Stimulated activated naive CD8-positive, alpha-beta T cell treated with anti-CD3 and anti-CD28 coated beads, Interleukin-15, Interleukin-2, amounts not matched to agents 100 U/mL and 50 U/mL, for 24 hours (primary cell): Measurements from ENCODE around the gene EPX.
A peak's percentile ranks its signal among the peaks of the same experiment; 100 is the strongest.

ENCODE experiments used
- ATAC-seq: fragments of 150-1000 bp; cut with Tn5 transposase; one replicate; pipeline ENCODE4 v1.10.0; 2021
- DNase-seq: peaks from one replicate; pipeline ENCODE4 v3.0.0; 2021

The EPX gene

DNA sequence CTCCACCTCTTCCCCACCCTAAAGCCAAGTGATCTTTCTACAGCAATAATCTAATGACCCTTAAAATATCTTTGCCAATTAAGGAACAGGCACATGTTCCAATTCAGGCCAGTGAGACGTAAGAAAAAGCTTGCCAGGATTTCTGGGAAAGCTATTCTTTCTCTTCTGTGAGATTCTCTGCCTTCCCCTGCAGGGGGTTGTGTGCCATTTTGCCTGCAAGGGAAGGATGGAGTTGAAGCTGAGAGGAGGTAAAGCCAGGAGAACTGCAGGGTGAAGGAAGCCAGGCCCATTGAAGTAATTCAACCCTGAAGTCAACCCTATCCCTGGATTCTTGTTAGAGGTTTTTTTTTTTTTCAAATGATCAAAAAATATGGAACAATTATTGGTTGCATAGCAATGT, 36.9 kb downstream of the EPX start:
- DNase-seq: no peak
- ATAC-seq: no peak

DNA sequence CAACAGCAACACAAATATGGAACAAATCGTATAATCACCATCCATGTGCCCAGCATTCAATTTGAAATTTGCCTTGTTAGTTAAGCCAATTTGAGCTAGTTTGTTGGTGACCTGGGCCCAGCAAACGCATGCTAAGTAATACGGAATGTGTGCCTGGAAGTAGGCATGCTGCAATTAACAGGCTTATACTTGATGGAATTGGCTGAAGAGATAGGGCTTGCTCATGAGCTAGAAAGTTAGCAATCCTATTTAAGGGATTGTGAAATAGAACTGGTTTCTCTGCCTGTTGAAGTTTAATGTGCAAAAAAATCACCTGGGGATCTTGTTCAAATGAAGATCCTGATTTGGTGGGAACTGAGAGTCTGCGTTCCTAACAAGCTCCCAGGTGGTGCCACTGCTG, 37.4 kb downstream of the EPX start:
- ATAC-seq: no peak
- DNase-seq: no peak

DNA sequence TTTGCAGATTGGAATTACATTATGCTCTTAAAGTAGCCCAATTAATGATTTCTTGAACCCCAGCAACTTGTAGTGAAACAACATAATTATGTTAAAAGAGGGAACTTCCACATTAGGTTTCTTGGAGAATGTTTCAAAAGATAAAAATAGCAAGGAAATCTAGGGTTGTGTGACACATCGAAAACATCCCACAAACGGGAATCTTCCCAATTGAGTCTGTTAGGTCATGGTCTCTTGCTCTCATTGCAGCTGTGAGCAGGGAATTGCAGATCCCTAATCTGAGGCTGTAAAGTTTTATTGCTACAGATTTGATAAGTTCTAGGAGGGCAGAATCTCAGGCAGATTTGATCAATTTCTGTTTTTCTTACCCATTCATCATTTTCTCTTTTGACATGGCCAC, 39.1 kb downstream of the EPX start:
- DNase-seq (no peak), ATAC-seq (no peak)

DNA sequence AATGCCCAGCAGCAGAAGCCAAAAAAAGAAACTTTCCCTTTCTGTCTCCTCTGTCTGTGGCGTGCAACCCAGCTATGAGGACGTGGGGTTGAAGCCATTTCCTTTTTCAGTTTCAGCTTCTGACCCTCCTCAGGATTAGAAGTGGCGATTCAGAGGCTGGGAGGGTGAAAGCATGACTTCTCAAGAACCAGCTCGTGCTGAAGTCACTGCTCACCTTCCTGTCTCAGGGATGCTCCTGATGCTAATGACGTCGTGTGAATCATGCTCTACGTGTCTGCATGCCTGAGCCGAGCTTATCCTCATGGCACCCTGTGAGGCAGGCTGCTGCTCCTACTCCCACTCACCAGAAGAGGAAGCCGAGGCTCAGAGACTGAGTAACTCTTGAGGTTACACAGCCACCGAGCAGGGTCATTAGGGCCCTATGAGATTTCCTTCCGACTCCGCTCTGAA, 40.2 kb downstream of the EPX start:
- ATAC-seq (peak; percentile 88), DNase-seq (peak; percentile 35)

DNA sequence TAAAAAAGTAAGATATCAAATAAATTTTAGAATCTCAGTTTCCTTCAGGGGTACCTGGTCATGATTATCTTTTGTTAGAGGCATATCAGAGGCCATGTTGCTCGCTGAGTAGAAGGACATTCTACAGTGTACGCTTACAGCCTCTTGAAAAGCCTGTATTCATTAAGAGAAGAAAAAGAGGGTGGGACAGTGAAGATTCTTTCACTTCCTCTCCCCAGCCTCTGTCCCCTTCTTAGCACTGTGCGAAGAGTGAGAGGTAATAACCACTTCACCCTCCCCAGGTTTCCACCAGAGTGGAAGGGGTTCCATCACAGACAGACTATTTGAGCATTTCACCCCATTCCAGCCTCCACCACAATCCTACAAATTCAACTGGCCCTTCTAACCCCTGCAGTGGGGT, 41.0 kb downstream of the EPX start:
- no peak for DNase-seq
- ATAC-seq: no peak

DNA sequence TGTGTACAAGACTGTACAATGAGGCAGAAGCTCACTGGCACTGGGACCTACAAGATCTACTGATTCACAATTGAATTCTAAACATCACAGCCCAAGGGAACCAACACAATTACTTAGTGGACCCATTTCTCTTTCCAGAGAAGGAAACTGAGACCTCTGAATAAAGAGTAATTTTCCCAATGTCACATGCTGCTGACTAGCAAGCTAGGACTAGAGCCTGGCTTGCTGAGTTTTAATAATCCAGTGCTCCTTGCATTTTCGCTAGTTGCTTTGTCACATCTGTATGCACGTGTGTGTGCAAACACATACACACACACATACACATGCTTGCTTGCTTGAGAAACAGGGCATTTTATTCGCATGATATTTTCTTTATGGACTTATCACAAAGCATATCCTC, 42.0 kb downstream of the EPX start:
- DNase-seq: no peak
- no peak for ATAC-seq

DNA sequence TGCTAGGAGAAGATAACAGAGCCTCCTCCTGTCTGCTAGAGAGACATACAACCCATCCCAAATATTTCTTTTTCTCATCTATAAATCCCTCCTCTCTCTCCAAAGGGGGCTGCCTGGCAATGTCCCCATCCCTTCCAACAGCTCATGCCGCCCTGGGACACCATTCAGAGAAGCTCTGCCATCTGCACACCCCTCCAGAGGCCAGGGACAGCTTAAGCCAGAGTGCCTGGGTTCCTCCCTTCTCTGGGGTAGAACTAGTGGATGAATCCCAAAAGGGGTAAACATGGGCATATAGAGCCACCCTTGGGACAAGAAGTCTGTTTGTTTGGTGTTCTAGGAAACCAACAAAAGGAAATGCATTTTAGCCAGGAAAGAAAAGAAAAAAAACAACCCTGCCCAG, 43.3 kb downstream of the EPX start:
- no peak for ATAC-seq
- no peak for DNase-seq

DNA sequence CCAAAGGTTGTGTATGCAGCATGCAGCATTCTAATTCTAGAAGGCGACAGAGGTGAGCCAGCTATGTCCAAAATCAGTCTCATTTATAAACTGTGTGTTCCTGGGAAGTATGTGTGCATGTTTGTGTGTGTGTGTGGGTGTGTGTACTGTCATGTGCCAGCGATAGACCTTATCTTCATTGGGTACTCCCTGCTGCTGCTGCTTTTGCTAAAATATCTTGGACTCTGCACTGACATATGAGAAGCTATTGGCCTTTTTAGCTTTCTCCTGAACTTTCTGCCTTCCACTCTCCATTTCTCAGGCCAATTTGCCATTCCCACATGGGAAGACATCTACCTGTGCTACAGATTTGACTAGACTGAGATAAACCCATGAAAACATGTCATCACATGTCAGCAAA, 43.9 kb downstream of the EPX start:
- ATAC-seq (no peak), DNase-seq (no peak)

DNA sequence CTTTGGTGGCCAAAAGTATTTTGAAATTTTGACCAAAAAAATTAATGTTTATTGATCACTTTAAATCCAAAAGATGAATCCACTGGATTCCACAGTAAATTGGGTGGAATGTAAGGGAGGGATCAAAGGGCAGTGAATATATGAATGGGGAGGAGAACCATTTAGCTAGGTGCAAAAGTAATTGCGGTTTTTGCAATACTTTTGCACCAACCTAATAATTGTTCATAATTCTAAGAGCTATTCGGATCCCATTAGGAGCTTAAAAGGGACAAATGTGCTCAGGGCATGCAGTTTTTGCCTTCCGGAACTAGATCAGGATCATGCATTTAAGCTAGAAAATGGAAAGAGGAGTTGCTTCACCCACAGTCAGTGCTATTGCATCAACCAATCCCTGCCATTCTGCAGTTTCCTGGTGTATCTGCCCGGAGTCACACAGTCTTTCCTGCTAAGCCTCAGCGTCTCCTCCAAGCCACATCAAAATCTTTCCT, 45.7 kb downstream of the EPX start, which contains the start of gene LPO:
Gene LPO (plus strand): TSS at position 438 of the 488 bp plus-strand sequence. CDS start 4,396 bp downstream, outside the sequence.
- ATAC-seq: no peak
- DNase-seq: no peak

DNA sequence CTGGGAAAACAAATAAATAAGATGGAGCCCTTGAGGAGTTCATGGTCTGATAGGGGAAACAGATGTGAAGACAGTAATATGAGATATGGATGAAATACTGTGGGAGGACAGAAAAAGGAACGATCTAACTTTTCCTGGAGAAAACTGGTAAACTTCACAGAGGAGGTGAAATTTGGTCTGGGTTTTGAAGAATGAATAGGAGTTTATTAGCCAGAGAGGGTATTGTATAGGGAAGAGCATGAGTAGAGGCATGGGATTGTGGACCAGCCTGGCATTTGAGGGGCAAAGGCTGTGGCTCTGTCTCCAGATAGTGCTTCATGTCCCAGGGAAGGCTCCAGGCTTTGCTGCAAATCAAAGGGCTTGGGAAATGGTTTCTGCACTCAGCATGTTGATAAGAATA, 47.5 kb downstream of the EPX start:
- ATAC-seq (no peak), DNase-seq (no peak)

DNA sequence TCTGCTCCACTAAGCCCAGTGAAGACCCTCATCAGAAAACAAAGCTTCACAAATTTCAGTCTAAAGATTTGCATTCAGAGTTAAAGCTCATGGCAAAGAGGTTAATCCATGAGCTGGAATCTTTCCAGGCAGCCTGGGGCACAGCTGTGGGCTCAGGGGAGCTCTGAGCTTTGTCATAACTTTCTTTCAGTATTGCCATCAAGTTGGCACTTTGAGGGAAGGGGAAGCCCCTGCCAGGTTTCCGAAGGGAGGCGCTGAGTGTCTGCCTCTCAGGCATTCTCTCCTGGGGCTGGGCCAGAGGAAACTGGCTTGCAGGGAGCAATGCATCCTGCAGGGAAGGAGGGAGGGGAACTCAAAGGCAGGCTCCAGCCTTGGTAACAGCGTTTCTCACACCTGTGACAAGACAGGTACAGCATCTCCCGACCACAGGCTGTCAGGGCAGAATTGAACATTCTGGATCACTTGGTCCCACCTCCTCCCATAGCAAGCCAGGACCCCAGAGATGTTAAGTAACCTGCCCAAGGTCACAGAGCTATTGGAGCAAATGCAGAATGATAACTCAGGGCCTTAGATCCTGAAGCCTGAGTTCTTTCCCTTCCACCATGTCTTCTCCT, 49.8 kb downstream of the EPX start:
- DNase-seq: peak; percentile 45
- peak; percentile 75 for ATAC-seq

DNA sequence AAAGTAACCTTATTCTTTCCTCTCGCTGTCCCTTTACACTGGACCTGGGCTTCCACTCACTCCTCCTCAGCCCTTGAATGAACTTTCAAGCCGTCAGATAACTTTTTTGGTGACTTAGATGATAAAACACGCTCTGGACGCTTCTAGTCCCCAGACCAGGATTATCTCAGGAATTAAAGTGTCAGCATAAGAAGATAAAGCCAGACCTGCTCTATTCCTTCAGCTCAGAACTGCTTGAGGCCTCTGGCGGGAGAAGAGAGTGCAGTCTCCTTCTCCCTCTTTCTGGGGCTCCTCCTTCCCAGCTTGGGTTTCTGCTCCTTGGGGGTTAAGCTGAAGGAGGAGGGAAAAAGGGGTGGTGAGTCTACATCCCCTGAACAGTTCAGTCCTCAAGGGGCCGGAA, 52.4 kb downstream of the EPX start:
- no peak for ATAC-seq
- DNase-seq: no peak

DNA sequence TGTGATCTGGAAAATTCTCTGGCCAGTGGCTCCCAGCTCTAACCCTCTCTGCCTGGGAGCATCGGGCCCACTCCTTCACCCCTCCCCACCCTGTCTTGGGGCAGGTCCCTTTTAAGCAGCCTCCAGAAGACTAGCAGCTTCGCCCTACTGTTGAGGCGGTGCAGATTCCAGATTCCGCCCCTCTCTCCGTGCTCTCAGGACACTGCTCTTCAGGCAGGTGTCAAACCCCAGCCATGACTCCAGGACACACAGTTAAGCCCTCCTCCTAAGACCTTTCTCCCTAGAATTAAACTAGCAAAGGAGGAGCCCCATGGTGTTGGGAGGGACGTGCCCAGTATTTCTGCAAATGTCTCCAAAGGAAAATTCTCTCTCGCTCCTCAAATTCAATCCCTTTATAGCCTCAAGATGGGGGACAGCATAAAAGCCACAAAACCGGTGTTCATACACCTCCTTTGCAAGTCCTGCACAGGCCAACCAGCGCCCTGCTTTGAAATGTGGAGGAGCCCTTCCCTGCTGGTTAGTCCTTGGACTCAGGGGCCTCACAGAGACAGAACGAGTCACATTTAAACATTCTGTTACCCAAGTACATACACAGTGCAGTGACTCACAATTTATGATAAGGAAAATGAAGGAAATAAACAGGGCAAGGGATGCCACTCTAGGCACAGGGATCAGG, 53.0 kb downstream of the EPX start:
- ATAC-seq: no peak
- no peak for DNase-seq

DNA sequence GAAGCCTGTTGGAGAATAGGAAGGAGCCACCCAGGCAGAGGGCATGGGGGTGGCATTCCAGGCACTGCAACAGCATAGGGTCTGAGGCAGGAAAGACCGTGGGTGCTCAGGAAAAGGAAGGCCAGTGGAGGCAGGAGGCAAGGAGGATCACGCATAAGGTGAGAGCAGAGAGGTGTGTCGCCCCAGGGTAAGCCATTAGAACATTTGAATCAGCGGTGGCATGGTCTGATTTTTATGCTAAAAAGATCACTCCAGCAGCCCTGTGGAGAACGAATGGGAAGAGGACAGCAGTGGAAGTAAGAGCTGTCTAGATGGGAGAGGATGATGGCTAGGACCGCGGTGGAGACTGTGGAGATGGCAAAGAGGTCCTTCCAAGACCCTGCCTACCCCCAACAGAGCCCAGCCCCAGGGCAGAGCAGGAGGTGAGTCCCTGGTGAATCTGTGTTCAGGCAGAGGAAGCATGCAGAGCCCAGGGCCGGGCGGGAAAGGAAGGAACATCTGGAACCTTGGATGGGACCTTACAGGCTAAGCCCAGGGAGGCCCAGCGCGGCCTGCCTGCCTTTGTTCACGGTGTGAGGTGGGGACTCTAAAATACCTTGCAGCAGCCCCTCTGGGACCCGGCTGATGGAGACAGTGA, 53.7 kb downstream of the EPX start:
- no peak for ATAC-seq
- no peak for DNase-seq

DNA sequence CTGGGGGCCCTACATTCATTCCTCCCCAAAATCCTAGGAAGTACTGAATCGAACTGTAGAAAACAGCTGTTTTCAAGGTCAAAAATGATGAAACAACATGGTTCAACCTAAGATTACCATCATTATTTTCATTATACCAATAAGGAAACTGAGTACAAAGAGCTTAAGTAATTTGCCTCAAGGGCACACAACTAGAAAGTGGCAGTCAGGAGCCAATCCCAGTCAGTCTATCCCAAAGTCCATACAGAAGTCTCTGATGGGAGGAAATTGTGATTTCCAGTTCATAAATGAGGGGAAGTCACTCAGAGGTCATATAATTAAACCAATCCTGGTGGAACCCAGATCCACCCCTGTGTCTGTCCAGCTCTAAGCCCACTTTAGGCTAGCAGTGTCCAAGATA, 54.3 kb downstream of the EPX start:
- ATAC-seq (no peak), DNase-seq (no peak)

DNA sequence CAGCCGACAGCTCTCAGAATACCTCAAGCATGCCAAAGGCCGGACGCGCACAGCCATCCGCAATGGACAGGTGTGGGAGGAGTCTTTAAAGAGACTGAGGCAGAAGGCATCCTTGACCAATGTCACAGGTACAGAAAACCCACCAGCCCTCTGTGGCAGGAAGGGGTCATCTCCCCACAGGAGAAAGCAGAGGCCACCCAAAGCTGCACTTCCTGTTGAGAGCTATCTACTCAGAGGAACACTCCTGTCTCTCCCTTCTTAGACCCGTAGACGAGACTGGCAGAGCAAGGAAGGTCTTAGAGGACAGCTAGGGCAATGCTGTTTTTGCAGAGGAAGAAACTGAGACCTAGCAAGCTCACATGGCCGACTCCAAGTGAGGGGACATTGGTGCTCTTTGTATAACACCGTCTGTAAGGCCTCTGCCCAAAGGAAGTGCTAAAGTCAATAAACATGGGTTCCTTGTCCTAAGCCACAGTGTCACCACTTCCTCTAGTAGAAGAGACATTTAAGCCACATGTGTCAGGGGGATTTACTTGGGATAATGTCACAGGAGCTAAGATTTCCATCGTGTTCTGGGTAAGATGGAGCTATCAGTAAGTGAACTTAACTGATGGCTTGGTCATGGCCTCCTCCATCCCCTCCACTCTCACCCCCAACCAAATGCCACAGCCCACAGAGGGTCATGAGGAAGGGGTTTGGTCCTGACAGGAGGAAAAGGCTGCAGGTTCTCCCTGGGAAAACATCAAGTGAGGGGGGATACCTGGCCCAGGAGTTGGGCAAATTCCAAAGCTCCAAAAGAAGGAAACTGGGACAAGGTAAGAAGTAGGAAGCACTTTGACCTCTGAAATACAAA, 55.2 kb downstream of the EPX start:
- ATAC-seq (no peak), DNase-seq (no peak)

DNA sequence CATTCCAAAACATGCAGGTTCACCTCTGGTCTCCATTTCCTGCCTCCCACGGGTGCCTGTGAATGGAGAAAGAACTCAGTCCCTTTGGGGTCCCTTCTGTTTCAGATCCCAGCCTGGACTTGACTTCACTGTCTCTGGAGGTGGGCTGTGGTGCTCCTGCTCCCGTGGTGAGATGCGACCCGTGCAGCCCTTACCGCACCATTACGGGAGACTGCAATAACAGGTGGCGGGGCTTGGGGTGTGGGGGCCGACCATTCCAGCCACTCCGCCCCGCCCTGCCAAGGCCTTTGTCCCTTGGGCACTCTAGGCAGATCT, 56.4 kb downstream of the EPX start:
- ATAC-seq (no peak), DNase-seq (no peak)

DNA sequence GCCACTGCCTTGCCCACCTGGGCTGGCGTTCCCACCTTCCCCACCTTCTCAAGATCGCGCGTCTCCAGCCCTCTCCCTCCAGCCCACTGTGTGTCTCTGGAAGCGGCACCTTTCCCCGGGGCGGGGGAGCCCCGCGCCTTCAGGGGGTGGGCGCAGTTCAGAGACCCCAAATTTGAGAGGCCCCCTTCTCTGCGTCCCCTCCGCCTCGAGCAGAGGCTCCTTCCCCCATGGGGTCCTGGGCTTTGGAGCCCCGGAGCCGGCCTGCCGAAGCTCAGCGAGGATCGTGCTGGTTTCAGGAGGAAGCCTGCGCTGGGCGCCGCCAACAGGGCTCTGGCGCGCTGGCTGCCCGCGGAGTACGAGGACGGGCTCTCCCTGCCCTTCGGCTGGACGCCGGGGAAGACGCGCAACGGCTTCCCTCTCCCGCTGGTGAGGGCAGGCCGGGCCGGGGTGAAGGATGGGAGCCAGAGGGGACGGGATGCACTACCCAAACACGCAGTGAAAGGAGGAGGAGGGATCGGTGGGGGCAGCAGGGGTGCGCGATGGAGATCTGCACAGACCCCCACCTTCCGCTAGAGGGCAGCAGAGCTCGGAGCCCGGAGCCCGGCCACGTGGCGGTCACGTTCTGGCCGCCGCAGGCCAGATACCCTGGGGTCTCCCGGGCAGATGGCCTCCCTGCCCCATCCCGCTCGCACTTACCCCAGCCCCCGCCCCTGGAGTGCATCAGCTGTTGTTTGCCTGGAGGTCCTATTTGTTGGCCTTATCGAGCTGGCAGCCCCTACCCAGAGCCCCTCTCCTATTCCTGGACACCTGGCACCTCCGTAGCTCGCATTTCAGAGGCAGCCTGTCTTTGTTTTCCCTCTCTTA, 57.0 kb downstream of the EPX start:
- ATAC-seq: peak; percentile 84
- DNase-seq: peak; percentile 85

DNA sequence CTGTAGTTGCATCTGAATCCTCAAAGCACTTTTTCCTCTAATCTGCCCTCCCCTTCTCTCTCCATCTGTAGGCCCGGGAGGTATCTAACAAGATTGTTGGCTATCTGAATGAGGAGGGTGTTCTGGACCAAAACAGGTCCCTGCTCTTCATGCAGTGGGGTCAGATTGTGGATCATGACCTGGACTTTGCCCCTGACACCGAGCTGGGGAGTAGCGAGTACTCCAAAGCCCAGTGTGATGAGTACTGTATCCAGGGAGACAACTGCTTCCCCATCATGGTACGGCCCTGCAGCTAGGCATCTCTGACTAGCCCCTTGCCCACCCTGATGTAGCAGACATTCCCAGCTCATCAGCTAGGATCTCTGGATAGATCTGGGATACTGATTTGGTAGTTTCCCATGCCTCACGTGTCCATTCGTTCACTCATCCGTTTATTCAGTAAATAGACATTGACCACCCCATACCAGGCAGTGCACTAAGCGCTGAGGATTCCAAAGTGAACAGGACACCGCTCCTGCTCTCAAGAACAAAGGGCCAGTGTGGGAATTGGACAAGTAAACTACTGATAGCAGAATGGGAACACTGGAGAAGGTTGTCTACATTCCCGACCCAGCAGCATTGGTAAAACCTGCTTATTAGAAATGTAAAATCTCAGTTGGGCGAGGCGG, 58.0 kb downstream of the EPX start:
- DNase-seq (no peak), ATAC-seq (no peak)

DNA sequence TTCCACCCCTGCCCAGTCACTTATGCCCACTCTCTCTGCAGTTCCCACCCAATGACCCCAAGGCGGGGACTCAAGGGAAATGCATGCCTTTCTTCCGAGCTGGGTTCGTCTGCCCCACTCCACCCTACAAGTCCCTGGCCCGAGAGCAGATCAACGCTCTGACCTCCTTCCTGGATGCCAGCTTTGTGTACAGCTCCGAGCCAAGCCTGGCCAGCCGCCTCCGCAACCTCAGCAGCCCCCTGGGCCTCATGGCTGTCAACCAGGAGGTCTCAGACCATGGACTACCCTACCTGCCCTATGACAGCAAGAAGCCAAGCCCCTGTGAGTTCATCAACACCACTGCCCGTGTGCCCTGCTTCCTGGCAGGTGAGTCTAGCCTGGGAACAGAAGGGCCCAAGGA, 59.6 kb downstream of the EPX start:
- ATAC-seq (no peak), DNase-seq (no peak)

DNA sequence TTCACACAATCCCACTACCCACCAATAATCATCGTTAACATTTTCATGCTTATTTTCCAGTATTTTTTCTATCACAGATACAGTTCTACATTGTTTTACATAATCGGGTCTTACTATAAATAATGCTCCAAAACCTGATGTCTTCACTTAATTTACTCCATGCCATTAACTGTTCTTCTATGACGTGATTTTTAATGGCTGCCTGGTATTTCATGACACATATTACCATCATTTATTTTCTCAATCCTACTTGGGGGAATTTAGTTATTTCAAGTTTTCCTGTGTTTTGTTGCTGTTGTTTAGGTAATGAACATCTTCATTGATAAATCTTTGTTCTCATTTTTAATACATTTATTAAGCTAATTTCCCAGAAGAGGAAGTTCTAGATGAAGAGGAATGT, 60.6 kb downstream of the EPX start:
- no peak for ATAC-seq
- DNase-seq: no peak
